Activated gamma-delta T cell (primary cell): Measurements from ENCODE around the gene TAB2.
A peak's percentile ranks its signal among the peaks of the same experiment; 100 is the strongest.

ENCODE experiments used
- DNase-seq: peaks from one replicate; lab custom pipeline; 2025; lab: John Stamatoyannopoulos, UW
- total RNA-seq, 2 donors: gene quantifications; one replicate each; lab custom pipeline; 2026; lab: John Stamatoyannopoulos, UW

The TAB2 gene, protein sequence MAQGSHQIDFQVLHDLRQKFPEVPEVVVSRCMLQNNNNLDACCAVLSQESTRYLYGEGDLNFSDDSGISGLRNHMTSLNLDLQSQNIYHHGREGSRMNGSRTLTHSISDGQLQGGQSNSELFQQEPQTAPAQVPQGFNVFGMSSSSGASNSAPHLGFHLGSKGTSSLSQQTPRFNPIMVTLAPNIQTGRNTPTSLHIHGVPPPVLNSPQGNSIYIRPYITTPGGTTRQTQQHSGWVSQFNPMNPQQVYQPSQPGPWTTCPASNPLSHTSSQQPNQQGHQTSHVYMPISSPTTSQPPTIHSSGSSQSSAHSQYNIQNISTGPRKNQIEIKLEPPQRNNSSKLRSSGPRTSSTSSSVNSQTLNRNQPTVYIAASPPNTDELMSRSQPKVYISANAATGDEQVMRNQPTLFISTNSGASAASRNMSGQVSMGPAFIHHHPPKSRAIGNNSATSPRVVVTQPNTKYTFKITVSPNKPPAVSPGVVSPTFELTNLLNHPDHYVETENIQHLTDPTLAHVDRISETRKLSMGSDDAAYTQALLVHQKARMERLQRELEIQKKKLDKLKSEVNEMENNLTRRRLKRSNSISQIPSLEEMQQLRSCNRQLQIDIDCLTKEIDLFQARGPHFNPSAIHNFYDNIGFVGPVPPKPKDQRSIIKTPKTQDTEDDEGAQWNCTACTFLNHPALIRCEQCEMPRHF
- total RNA-seq: 182 to 186 reads per million in 2 donors

DNA sequence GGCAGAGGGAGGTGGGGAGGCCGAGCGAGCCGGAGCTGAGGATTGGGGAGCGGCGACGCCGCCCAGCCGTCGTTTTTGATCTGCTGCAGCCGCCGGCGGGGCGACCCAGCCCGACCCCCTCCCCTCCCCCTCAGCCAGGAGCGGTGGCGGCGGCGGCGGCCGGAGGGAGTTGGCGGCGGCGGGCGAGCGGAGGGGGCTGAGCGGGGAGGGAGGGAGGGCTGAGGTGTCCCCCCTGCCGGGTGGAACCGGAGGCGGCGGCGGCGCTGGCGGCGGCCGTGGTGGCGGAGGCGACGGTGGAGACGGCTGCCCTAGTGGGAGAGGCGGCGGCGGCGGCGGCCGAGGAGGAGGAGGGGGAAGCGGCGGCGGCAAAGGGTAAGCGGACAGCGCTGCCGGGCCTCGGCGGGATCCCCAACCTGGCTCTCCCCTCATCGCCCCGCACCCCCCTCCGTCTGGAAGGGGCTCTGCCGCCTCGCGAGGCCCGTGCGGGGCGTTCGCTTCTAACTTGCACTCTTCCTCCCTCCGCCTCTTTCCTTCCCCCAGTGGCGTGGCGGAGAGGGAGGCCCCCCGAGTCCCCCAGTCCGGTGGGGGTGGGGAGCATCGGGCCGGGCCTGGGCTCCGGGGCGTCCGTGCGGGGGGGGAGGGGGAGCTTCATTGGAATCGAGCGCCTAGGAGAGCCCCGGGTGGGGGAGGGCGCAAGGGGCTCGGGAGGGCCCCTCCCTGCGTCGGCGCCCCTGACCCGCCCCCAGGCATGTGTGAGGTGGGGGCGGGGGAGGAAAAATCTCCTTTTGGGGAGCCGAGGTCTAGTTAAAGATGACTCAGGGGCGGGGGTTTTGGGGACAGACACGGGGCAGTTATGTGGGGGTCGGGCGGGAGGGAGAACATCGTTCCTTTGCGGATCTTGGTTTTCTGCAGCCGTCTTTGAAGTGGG lies at the start of gene TAB2:
Gene TAB2 (plus strand): TSS at position 69 of the 928 bp plus-strand sequence. CDS start 52,286 bp downstream, outside the sequence.
- peak; percentile 71 for DNase-seq

DNA sequence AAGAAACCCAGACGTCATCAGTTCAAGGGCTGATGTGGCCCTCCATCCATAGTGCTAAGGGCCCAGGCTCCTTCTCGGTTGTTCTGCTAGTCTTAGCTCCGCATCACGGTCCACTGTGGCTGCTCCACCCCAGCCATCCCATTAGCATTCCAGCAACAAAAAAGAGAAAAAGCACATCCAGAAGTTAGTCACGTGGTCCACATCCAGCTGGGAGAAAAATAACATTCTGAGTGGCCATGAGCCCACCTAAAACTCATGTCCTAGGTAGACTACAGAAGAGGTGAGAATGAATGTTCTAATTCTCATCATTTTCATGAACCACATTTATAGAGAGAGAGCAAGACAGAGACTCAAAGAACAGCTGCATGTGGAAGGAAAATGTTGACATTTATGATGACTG lies 49.4 kb upstream of the TAB2 start:
- DNase-seq: no peak

DNA sequence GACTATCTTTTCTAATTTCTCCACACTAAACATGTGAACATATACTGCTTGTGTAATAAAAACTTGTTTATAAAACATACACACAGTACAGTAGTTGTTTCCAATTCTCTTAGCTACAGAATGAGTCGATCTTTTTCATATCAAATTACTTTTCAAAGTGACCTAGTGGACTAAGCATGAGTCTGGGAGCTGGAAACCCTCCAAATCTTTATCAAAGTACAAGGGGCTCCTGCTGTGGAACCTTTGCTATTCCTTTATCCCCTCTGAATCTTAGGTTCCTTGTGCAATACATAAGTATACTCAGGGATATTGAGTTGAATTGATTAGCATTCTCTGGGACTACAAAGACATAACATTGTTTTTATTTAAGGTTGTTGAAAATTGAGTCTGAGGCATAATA lies 48.7 kb upstream of the TAB2 start:
- no peak for DNase-seq

DNA sequence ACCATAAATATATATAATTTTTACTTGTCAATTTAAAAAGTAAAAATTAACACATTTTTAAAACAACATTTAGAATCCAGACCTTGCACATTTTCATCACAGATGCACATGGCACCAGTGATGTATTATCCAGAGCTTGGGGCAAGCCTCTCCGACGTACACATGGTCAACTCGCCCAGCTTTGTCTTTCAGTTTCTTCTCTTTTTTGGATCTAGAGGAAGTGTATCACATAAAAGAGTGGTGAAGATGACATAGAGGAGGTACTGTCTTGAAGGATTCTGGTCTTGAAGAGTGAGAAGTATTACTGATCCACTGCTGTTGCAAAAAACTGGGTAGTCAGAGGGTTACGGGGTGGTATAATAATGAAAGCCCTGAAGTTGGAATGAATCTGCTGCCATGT lies 46.9 kb upstream of the TAB2 start:
- DNase-seq: no peak

DNA sequence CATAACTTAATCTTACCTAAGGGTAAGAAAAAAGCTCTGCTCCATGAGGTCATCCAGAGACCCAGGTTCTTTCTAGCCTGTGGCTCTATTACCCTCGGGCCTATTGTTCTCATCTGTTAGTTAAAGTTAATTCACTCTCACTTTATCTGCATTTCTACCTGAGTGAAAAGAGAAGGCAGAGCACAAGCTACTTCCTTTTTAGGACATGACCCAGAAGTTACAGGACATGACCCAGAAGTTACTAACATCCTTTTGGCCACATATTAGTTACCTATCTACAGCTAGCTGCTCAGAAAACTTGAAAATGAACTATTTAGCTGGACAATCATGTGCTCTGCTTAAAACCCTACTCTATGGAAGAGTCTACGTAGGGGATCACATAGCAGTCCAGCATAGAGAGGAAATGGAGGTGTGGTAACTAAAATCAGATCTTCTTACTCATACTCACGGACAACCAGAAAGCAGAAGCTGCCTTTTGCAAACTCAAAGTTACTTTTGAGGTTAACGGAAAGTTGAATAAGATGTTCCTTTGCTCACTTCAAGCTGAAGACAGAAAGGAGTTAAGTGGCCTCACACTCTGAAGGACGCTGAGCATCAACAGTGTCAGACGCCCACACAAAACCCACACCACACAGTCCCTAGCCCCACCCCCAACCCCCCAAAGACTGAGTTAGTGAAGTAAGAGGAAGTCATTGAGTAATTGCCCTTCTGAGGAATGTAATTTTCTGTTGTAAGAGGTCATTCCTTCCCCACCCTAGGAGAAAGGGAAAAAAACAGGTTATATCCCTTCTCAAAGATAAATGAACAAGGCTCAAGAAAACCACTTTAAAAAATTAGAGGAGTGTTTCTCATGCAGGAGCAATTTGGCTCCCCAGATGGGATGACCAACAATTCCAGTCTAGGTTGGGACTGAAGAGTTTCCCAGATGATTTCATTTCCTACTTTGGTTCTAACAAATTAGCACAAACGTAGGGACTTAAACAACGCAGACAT lies 45.9 kb upstream of the TAB2 start:
- no peak for DNase-seq

DNA sequence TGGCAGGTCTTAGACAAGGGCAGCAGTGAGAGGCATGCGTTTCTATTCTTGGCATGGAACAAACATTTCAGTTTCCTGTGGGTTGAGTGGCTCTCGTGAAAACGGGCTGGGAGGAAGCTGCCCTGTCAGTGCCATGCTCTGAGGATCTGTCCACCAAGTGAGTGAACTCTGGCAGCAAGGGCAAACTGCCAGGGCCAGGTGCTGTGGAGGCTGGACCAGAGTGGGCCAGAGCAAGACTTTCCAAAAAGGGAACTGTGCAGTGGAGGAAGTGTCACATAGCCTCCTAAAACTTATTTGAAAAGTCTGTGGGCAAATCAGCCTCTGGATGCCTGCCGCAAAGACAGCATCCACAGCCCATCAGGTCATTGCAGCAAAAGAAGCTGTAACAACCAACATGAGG lies 44.2 kb upstream of the TAB2 start:
- no peak for DNase-seq

DNA sequence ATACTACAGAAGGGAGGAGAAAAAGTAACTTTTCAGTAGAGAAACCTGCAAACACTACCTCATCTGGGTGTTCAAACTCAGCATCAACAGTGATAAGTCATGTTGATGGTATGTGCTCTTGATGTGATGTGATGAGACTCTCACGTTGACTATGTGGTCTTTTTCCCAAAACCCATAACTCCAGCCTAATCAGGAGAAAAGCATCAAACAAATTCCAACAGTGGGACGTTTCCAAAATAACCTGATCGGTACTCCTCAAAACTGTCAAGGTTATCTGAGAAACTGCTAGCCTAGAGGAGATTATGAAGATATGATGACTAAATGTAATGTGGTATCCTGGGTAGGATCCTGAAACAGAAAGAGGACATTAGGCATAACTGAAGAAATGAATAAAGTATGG lies 41.9 kb upstream of the TAB2 start:
- no peak for DNase-seq

DNA sequence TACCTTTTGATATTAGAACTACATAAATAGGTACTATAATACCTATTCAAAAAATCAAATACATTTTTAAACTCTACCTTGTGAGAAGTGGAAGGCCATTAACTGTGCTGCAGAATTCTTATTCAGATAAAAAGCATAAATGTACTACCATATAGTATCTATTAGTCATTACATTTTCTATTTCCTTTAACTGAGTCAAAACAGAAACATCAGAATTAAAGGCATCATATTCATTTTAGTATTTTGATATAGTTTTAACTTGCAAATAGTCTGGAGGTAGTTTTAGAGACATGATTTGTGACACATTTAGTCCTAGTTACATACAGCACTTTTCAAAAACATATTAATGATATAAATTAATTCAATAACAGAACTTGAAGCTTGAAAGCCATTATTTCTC lies 39.9 kb upstream of the TAB2 start:
- DNase-seq: no peak

DNA sequence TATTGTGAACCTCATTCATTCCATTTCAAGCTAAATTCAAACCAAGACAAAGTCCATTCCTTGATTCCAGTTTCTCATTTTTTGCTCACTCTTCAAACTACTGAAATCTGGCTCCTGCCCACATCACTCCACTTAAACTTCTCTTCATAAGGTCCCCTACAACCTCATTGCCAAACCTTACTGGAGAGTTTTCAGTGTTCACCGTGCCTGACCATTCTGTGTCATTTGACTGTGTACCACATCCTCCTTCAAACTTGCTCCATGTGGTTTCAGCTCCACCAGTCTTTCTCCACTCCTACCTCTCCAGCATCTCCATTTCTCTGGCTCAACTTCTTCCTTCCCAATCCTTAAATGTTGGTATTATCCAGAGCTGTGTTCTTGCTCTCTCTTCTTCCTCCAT lies 38.5 kb upstream of the TAB2 start:
- DNase-seq: no peak

DNA sequence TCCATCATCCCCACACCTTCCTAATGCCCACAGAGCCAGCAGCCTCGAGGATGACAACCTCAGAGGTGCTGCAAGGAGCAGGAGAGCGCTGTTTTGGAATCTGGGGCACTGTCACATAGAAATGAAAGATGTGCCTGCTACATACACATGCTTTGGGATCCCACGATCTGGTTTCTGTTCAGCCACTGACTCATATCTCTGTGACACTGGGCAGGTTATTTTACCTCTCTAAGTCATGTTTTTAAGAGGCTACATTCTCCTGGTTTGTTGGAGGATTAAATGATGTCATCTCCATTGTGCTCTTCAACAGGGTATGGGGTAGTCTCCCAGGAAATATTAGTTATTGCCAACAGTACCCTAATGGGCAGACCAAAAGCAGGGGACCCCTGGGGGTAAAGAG lies 32.6 kb upstream of the TAB2 start:
- DNase-seq: no peak

DNA sequence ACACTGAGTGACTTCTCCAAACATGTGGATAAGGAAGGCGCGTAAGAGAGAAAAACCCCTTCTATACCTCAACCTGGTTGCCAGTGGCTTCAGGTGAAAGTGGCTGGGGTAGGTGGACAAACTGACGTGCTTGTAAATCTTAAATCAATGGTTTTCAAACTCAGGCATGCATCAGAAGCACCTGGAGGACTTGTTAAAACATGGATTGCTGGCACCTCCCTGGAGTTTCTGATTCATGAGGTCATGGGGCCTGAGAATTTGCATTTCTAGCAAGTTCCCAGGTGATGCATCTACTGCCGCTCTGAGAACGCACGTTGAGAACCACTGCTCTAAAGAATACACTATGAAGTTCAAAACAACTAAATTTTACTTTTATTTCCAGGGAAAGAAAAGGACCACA lies 31.9 kb upstream of the TAB2 start:
- DNase-seq: no peak

DNA sequence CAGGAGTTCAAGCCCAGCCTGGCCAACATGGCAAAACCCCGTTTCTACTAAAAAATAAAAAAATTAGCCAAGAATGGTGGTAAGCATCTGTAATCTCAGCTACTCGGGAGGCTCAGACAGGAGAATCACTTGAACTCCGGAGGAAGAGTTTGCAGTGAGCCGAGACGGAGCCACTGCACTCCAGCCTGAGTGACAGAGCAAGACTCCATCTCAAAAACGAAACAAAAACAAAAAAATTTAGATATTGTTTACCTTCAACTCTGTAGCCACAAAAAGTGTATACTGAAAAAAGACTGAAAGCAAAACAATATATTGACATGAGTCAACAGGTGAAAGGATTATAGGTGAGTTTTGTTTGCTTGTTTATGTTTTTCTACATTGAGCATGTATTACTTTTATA lies 30.6 kb upstream of the TAB2 start:
- DNase-seq: no peak

DNA sequence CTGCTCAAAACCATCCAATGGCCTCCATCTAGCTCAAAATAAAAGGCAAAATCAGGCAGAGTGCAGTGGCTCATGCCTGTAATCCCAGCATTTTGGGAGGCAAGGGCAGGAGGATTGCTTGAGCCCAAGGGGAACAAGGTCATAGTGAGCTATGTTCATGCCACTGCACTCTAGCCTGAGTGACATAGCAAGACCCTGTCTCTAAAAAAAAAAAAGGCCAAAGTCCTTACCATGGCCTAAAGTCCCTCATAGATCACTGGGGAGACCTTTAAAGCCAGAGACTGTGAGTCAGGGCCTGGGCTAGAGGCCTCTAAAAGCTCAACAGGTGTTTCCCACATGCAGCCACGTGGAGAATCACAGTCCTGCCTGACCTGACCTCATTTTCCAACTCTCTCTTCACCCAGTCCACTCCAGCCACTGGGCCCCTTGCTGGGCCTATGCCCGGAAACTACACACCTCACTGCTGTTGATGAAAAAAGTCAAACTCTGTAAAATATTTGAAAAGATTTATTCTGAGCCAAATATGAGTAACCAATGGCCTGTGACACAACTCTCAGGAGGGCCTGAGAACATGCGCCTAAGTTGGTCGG lies 28.2 kb upstream of the TAB2 start:
- no peak for DNase-seq

DNA sequence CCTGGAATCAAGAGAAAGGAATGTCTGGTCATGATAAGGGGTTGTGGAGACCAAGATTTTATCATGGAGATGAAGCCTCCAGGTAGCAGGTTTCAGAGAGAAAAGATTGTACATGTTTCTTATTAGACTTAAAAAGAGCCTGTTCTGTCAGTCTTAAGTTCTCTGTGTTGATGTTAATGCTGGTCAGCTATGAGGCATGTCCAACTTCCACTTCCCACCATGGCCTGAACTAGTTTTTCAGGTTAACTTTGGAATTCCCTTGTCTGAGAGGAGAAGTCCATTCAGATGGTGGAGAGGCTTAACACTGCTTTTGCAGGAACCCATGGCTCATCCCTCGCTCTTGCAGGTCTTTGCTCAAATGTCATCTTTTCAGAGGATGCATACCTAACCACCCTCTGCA lies 27.5 kb upstream of the TAB2 start:
- no peak for DNase-seq

DNA sequence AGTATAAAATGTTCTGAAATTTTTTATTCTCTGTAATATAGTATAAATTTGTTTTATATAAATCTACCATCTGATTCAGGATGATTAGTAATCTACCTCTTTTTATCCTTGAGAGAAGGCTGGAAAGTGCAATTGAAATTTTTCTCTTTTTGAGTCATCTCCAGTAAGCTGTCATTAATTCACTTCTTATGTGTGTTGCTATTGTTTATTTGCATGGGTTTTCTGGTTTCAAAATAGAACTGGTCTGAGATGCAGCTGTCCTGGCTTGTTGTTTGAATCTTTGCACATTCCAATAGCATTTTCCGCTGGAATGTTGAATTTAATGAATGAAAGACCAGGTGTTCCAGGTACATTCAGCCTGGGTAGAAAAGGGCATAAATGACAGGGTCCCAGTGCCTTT lies 24.3 kb upstream of the TAB2 start:
- no peak for DNase-seq

DNA sequence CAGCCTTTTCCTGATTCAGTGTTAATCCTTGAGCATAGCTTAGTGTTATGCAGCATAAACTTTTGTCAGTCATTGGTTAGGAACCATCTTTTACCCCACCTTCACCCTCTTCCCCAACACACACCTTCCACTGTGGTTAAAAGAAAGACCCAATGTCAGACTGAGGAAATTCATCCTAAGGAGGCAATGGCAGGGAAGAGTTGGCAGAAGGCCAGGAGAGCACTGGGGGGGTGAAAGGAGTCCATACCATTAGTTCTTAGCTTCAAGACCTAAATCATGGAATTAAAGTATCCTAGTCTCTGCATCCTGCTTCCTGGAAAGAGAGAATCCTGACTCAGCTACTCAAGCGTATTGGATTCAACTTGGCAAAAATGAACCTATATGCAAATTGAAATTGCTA lies 16.9 kb upstream of the TAB2 start:
- no peak for DNase-seq

DNA sequence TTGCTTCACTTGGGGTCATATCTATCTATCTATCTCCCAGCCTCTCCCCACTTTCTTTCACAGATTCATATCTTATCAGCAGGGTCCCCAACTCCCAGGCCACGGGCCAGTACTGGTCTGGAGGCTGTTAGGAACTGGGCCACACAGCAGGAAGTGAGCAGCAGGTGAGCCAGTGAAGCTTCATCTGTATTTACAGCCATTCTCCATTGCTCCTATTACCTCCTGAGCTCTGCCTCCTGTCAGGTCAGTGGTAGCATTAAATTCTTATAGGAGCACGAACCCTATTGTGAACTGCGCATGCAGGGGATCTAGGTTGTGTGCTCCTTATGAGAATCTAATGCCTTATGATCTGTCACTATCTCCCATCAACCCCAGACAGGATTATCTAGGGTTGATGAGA lies 14.8 kb upstream of the TAB2 start:
- no peak for DNase-seq

DNA sequence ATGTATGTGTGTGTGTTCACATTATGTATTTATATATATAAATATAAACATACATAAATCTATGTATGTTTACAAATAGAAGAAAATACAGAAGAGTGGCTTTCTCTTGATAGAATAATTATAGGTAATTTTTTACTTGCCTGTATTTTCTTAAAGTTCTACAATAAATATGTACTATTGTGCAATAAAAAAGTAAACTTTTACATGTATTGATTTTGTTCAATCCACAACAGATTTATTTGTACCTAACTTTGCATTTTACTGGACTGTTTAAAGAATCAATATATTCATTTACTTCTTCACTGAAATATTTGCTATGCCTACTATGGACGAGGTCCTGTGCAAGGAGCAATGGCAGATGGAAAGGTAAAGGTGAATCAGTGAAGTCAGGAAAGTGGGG lies 14.0 kb upstream of the TAB2 start:
- DNase-seq: no peak

DNA sequence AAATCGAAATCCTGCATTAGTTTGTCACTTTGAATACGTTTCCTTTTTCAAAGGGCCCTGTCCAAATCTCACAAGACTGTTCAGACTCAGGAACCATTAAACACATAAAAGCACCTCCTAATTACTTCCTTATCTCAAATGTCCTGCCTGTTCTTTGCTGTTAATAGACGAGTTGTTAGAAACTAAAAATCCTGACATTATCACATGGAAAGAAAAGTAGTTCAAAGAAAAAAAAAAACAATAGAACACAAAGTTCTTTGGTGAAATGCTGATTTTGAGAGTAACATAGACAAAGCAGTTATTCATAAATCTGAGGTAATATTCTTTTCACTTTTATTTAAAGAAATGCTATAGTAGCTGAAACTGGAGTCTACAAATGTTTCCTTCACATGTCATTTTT lies 12.1 kb upstream of the TAB2 start:
- no peak for DNase-seq

DNA sequence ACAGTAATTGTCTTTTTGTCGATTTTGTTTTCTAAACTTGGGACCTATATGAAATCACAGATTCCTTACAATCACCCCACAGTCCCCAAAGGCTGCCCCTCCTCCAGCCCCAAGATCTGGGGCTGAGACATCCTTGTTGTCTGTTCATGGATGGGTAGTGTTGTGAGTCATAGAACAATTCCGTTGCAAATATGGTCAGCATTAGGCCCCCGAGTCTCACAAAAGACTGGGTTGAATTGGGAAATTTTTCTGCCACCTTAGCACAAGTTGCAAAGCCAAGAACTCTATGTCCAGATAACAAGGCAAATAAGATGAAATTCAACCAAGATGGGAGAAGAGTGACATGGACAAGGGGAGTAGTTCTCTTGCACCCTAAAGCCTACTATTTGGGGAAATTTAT lies 10.5 kb upstream of the TAB2 start:
- no peak for DNase-seq

DNA sequence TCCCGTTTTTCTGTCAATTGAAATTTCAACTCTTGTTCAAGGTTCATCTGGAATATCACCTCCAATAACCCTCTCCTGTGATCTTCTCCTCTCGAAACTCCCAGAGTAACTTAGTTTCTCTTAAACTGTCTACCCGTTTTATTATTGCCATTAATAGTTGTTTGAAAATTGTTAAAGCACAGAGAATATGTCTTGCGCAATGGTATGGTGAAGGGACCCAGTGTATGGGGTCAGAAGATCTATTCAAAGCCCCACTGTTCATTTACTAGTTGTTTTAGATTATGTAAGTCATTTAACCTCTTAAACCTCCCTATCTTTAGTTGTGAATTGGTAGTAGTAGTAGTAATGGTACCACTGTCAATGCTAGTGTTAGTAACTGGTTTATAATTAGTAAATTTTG lies 6.2 kb upstream of the TAB2 start:
- no peak for DNase-seq
